Measurements from ENCODE around the gene PHF20.
"Not testable (repeated sequence)": the region's sequence is repeated elsewhere in the genome, so short reads cannot be mapped to it uniquely, and the experiment has no call there.

The PHF20 gene

DNA sequence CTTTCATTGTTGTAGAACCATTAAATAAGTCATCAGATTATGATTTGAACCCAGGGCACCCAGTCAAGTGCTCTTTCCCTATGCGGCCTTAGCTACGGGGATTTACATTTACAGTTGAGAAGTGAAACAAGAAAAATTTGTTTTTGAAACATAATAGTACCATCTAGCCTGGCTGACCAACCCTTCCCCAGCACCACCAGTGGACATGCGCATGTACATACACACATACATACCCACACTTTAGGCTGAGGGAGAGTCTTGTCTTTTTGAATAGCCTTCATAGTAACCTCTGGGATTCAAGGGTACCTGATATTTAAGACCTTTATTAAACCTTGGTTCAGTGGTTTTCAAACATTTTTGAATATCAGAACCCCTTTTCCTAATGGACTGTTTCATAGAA, 148.7 kb downstream of the PHF20 start:
- no peak for DNase-seq (ENCODE audit: low spot score)

DNA sequence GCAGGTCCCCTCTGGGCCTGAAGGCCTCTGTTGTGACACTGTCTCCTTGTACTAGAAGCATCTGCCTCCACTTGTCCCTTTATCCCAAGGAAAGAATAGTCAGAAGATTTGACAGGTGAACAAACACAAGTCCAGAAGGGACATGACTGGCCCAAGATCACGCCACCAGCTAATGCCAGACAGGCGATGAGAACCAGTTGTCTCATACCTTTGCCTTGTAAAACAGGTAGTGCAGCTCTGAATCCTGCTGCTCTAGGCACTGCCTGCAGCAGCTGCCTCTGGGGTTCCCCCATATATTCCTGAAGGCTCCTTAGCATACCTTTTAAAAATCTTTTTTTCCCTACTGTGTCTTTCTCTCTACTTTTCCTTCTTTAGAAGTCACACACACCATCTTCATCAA, 157.5 kb downstream of the PHF20 start:
- no peak for DNase-seq (ENCODE audit: low spot score)

DNA sequence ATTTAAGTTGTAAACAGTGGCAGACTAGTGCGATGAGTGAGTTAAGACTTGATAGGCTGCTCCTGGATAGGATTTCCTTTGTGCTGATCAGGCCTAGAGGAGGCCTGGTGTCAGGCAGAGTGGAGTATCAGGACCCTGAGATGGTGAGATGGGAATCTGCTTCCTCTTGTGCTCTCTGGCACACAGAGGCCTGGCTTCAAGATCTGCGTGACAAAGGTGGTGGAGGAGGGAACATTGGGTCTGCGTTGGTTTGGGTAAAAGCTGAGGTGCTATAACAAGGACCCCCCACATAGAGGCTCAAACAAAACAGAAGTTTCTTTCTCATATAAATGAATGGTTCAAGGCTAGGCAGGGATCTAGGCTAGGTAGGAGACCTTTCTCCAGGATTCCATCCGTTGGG, 162.2 kb downstream of the PHF20 start:
- DNase-seq (ENCODE audit: low spot score), result no peak

DNA sequence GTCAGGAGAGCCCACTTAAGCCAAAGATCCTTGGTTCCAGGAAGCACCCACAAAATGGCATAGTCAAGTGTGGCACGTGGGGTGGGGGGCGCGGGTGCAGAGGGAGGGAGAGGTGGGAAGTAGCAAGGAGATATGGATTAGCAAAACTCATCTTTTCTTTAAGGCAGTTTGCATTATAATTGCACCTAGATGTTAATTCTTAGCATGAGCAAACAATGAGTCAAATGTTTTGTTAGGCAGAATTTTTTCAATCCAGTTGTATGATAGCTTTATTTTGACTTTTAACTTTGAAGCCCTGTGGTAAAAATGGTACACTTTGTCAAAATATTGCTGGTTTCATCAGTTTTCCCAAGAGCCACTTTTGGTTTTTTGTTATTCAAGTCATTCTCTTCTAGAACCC, 167.4 kb downstream of the PHF20 start:
- no peak for DNase-seq (ENCODE audit: low spot score)

DNA sequence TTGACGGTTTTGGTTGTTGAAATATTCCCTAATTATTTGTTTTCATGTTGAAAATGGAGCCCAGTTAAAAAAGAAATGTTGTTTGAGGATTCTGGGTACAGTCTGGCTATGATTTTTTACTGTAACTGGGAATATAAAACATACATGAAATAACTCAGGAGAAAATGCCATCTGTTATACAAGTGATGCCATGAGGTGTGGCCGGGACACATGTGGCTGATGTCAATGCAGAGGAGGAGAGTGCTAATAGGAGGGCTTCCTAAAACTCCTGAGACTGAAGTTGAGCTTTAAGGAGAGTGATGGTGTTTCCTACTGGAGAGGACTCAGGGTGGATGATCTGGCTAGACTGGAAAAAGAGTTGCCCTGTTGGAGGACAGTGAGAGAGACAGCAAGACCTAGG, 169.8 kb downstream of the PHF20 start:
- DNase-seq (ENCODE audit: low spot score), result no peak

DNA sequence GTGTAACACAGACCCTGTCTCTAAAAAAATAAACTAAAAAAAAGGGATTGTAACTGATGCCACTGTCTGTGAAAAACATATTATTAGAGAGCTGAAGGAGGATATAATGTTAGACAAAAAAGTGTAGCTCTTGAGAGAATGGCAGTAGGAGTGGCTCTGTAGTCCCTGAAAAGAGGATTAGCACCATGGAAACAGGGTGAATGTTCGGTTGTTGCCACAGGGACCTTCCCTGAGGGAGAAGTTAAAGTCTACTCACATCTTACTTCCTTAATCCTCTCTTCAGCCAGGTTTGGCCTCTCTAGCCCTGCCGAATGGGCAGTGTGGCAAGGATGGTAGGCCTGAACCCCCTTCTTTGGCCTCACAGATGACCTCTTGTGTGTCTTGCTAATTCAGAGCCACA, 170.4 kb downstream of the PHF20 start:
- DNase-seq (ENCODE audit: low spot score), result no peak

DNA sequence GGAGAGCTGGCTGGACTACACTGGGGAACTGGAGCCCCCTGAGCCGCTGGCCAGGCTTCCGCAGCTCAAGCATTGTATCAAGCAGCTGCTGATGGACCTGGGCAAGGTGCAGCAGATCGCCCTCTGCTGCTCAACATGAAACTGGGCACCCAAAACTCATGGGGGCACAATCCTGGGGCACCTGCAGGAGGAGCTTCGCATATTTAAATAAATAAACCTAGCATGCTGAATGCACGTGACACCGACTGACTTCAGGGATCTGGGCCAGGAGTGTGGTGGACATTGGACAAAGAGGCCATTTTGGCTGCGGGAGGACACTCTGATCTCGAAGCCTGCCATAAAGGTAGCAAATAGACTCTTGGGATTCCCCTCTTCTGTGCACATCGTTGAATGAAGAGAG, 175.7 kb downstream of the PHF20 start:
- peak; percentile 45 for DNase-seq (ENCODE audit: low spot score)

DNA sequence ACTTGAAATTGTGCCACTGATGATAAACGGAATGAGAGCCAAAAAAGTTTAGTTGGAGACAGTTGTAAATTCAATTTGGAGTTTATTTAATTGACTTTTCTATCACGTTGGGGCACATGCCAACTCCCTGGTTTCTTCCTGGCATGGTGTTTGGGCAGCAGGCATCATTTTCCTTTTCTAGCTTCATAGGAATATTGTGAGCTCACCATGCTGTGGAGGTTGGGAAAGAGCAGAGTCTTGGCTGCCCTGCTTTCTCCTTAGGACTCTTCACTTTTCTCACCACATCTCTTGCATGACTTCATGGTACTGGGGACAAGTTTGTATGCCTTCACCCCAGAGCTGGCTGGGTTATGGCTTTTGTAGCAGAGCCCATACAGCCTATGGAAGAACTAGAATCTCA, 176.1 kb downstream of the PHF20 start:
- no peak for DNase-seq (ENCODE audit: low spot score)

DNA sequence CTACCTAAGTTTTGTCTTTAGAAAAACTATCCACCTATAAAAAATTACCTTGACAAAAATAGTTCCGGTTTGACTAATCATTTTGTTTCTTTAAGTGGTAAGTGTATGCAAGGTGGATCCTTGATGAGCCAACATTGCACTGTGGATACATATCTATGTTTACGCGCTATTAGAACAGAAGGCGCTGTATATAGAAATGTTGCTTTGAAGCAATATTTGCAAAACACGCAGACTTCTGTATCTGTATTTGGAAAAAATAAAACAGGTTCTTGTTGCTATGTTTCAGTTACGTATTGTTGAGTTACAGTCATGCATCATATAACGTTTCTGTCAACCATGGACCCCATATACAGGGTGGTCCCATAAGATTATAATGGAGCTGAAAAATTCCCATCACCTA, 178.3 kb downstream of the PHF20 start:
- DNase-seq (ENCODE audit: low spot score), result no peak

DNA sequence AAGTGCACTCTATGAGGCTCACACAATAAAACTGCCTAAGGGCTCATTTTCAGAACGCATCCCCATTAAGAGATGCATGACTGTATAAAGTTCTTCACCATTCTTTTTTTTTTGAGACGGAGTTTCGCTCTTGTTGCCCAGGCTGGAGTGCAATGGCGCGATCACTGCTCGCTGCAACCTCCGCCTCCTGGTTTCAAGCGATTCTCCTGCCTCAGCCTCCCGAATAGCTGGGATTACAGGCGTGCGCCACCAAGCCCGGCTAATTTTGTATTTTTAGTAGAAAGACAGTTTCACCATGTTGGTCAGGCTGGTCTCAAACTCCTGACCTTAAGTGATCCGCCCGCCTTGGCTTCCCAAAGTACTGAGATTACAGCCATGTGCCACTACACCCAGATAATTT, 180.3 kb downstream of the PHF20 start:
- DNase-seq (ENCODE audit: low spot score), result not testable (repeated sequence)

DNA sequence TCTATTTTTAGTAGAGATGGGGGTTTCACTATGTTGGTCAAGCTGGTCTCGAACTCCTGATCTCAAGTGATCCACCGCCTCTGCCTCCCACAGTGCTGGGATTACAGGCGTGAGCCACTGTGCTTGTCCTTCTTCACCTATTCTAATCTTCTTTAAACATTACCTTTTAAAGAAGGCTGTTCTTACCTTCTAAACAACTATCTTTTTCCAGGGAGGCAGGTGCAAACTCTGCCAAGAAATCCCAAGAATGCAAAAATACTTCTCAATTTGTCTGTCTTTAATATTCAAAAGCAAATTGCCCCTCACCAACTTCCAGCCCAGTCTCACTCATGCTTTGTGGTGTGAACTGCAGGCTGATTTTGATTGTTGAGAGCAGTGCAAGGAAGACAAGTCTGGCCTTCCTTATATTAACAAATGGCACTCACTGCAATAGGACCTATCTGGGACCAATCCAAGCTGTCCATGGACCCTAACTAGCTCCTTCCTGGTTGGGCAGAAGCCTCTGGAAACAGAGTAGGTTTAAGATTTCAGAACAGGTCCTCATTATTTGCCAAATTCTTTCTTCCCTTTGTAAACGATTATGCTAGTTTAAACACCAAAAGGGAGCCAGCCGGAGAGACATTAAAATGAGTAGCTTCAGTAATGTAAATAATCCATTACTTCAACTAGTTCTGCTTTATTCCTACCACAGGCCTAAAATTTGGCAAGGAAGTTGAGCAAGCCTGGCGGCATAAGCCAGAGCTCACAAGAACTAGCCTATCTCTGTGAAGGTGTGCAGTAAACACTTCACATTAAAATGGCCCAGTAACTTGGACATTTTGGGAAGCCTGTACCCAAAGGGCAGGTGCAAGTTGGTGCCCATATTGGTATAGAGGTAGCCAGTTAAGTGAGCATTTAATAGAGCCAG, 180.9 kb downstream of the PHF20 start:
- DNase-seq (ENCODE audit: low spot score), result peak; percentile 48

DNA sequence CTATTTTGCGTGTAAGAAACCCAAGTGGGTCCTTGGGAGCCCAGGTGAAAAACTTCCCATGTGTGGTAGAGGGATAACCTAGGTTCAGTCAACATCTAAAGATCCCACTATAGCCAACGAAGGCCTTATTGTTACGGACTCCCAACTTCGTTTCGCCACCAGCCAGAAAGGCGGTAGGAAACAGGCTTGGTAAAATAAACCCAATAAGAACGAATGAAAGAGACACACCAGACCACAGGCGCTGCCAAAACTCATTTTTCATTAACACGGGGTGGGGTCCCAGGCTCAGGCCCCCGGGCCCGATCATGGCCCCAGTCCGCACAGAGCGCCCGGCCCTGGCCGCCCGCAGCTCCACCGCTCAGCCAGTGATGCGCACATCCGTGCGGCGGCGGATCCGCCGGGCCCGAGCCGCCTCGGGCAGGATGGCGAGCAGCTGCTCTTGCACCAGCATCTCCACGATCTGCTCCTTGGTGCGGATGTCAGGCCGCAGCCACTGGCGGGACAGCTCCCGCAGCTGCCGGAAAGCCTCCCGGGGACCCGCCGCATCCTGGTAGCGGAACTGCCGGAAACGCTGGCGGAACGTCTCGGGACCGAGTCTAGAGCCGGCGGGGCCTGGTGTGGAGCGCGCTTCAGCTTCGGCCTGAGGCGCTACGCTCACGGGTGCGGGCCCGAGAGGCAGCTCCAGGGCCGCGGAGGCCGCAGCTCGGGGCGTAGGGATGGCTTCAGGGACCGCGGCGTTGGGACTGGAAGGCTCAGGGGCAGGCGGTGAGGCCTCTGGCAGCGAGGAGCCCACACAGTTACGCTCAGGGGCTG, 181.8 kb downstream of the PHF20 start:
- peak; percentile 51 for DNase-seq (ENCODE audit: low spot score)

DNA sequence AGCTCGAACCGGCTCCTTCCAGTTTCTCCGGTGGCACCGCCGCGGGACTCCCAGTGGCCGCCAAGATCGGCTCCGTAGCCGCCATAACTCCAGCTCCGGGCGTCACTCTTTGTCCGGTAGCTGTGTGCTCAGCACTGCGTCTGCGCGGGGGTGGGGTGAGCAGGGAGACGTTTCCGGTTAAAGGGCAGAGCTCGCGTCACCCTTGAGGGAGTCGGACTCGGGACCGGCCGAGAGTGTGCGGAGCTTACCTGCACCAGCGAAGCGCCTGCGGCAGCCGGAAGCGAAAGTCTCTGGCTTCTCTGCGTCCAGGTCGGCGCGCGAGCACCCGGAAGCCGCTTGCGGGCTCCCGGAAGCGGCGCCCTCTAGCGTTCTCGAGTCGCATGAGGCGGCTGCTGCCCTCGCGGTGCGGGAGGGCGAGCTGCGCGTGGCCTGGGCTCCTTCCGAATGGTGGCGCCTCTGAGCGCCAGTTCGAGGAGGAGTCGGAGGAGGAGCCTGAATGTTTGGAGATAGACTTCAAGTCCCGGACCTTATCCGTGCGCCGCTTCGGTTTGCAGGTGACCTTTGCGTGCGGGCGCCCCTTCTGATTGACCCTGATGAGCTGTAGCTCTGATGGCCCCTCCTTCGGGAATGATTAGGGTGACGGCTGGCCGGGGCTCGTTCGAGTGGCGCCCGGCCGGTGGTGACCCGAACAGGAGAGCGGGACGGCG, 182.5 kb downstream of the PHF20 start, which contains the start of gene SCAND1:
TSS of gene SCAND1 (minus strand) at position 303 of the 707 bp plus-strand sequence. CDS start at position 85, 218 bp downstream.
- DNase-seq (ENCODE audit: low spot score), result peak; percentile 99

DNA sequence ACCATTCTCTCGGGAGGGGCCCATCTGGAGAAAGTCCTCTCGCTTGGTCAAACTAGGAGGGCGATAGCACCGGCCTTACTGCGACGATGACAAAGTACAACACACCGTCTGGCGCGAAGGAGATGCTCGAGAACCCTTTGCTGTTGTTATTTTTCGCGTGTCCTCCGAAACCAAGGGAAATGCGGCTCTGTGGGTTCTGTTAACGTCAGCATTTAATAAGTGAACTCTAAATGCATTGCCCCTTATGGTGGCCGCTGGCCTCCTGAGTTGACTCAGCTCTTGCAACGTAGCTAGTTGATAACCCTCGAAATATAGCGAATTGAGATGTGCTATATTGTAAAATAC, 183.1 kb downstream of the PHF20 start:
- peak; percentile 53 for DNase-seq (ENCODE audit: low spot score)

DNA sequence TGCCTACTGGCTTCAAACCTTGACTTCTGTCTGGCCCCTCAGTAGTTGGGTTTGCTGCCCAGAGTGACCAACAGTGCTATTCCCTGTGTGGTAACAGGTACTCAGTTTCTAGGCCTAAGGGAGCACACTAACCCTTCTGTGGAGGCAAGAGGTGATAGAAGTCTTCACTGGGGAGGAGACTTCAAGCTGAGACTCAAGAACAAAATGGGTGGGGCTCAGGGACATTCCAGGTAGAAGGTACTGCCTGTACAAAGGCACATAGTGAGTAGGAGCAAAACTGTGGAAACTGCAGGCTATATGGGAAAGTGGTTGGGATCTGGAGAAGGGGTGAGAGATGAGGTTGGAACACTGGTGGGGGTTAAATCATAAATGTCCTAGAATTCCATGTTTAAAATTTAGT, 184.8 kb downstream of the PHF20 start:
- DNase-seq (ENCODE audit: low spot score), result no peak

DNA sequence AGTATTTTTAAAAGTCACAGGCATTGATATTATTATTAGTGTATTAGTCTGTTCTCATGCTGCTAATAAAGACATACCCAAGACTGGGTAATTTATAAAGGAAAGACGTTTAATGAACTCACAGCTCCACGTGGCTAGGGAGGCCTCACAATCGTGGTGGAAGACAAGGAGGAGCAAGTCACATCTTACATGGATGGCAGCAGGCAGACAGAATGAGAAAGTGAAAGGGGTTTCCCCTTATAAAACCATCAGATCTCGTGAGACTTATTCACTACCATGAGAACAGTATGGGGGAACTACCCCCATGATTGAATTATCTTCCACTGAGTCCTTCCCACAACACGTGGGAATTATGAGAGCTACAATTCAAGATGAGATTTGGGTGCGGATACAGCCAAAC, 187.5 kb downstream of the PHF20 start:
- not testable (repeated sequence) for DNase-seq (ENCODE audit: low spot score)

DNA sequence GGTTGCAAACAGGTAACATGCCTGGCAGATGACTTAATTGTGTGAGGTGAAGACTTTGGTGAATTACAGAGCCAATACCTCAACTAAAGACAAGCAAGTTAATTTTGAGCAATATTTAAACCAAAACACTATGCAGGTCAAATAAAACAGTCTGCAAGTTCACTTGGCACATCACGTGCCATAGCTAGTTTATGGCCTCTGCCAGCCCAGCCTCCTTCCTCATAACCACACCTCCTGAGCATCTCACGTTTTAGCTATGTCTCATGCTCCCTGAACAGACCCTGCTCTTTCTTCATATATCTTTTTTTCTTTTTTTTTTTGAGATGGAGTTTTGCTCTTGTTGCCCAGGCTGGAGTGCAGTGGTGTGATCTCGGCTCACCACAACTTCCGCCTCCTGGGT, 192.1 kb downstream of the PHF20 start:
- DNase-seq (ENCODE audit: low spot score), result no peak

DNA sequence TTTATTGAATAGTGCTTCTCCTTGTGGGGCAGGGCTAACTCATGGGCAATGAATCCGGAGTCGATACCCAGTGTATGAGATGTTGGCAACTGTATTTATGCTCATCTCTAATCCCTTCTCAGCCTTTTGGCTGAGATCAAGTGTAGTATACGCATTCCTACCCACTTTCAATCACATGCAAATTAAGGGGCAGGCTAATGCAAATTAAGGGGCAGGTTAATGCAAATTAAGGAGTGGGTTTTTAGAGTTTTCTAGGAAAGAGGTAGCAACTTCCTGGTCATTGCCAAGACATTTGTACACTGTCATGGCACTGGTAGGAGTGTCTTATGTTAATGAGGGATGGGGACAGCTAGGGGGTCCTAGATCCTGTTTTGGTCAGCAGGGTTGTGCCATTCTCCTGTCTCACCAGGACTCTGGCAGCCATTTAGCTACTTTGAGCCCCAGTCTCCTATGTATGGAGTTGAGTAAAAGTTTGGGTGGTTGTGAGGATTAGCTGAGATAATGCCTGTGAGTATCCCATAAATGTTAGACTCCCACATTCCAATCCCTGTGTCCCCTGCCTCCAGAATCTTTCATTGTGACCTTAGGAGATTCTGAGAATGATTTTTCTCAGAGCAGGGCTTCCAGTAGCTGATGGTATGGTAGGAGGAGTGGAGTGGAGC, 196.3 kb downstream of the PHF20 start, which contains the start of gene CNBD2:
TSS of gene CNBD2 (plus strand) at position 612 of the 662 bp plus-strand sequence. CDS start 173 bp downstream, outside the sequence.
- no peak for DNase-seq (ENCODE audit: low spot score)

DNA sequence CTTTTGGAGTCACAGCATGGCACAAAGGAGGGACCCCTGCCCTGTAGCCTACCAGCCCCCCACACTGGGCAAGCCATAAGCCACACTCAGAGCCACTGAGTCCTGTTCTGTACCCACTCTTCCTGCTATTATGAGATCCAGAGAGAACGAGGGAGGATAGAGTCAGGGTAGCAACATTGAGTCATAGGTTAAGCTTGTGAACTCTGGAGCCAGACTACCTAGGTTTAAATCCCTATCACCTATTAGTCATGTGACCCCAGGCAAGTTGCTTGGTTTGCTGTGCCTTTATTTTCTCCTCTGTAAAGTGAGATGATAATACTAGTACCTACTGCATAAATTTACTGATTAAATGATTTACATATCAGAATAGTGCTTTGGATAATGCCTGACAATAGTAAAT, 197.1 kb downstream of the PHF20 start:
- DNase-seq (ENCODE audit: low spot score), result peak; percentile 60

DNA sequence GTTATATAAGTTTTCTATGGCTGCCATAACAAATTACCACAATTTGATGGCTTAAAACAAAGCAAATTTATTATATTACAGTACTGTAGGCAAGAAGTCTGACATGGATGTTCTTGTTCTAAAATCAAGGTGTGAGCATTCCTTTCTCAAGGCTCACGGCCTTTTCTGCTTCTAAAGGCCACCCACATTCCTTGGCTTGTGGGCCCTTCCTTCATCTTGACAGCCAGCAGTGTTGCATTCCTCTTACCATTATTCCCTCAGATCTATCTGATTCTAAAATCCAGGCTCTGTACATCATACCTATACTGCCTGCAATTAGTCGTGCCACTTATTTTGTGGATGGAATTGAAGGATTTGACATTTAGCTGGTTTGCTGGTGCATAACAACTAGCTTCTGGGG, 200.2 kb downstream of the PHF20 start:
- no peak for DNase-seq (ENCODE audit: low spot score)

DNA sequence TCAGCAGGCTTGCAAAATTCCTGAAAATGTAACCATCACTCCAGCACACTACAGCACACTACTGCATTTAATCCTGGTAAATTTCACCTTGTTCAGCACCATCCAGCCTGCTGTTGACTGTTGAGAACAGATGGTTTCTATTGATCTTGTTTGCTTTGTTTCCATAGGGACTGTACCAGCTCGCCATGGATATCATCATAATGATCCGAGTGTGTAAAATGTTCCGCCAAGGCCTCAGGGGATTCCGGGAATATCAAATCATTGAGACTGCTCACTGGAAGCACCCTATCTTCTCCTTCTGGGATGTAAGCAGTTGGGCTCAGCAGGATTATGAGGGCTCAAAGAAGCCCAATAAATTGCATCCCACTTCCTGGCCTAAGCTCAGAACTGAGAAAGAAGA, 200.6 kb downstream of the PHF20 start:
- DNase-seq (ENCODE audit: low spot score), result no peak

DNA sequence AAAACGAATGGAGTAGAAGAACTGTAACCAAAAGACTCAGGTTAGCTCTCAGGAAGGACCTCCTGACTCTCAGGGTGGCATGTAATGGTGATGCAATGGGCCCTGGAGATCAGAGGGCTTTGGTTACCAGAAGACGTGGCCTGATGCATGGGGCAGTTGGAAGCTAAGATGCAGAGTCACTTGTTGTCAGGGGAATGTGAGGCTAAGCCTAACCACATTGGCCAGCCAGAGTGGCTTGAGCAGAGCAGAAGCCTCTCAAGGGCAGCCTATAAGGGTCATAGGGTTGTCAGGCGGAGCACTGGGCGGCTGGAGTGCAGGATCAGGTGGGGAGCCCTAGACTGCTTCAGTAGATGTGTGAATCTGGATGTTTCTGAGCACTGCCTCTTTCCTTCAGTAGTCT, 202.4 kb downstream of the PHF20 start:
- no peak for DNase-seq (ENCODE audit: low spot score)
